GM21576 (cell line): ENCODE measurements around the gene NXN.
"Not testable (repeated sequence)": the region's sequence is repeated elsewhere in the genome, so short reads cannot be mapped to it uniquely, and the experiment has no call there.

Experiments used
- ATAC-seq: cut with Tn5 transposase; IDR thresholded peaks from one replicate; pipeline ENCODE4 v1.9.1; 2021; ENCODE audit warnings: mild to moderate bottlenecking, moderate library complexity; ENCODE audit not compliant: unreplicated experiment

NXN gene

GRCh38 chr17:838486-838885, 141.1 kb downstream of the NXN start:
- ATAC-seq = no peak

GRCh38 chr17:836151-836550, 143.4 kb downstream of the NXN start:
- no peak for ATAC-seq

DNA sequence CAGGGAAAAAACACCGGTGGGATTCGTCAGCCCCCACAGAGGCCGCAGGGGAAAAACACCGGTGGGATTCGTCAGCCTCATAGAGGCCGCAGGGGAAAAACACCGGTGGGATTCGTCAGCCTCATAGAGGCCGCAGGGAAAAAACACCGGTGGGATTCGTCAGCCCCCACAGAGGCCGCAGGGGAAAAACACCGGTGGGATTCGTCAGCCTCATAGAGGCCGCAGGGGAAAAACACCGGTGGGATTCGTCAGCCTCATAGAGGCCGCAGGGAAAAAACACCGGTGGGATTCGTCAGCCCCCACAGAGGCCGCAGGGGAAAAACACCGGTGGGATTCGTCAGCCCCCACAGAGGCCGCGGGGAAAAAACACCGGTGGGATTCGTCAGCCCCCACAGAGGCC, 143.9 kb downstream of the NXN start:
- ATAC-seq = not testable (repeated sequence)

- ATAC-seq = no peak
Measured at GRCh38 chr17:835263-835662, 144.3 kb downstream of the NXN start.

DNA sequence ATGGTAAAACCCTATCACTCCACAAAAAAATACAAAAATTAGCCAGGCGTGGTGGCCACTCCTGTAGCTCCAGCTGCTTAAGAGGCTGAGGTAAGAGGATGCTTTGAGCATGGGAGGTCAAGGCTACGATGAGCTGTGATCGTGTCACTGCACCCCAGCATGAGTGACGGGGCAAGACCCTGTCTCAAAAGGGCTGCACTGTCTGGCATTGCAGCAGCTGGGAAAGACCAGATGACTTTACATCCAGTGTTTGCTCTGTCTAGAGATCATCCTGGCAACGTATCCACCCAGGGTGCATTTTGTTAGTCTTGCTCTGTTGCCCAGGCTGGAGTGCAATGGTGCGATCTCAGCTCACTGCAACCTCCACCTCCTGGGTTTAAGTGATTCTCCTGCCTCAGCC, 145.4 kb downstream of the NXN start:
- no peak for ATAC-seq

DNA sequence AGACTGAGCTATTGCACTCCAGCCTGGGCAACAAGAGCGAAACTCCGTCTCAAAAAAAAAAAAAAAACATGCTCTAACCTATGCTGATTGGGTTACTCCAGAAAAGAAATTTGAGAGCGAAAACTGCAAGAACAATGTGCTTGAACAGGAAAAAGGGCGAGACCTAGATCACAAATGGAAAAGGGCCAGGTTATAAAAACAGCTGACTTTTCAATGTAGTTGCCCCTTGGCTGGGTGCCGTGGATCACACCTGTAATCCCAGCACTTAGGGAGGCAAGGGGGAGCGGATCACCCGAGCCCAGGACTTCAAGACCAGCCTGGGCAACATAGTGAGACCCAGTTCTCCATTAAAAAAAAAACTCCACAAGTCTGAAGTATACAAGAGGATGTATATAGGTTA, 148.6 kb downstream of the NXN start:
- ATAC-seq = no peak

- ATAC-seq = no peak
Measured at GRCh38 chr17:830381-830780, 149.2 kb downstream of the NXN start.

DNA sequence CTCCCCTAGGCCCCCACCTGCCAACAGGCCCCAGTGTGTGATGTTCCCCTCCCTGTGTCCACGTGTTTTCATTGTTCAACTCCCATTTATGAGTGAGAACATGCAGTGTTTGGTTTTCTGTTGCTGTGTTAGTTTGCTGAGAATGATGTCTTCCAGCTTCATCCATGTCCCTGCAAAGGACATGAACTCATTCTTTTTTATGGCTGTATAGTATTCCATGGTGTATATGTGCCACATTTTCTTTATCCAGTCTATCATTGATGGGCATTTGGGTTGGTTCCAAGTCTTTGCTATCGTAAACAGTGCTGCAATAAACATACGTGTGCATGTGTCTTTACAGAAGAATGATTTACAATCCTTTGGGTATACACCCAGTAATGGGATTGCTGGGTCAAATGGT, 150.0 kb downstream of the NXN start:
- not testable (repeated sequence) for ATAC-seq

- no peak for ATAC-seq
Measured at GRCh38 chr17:828761-829160, 150.8 kb downstream of the NXN start.

DNA sequence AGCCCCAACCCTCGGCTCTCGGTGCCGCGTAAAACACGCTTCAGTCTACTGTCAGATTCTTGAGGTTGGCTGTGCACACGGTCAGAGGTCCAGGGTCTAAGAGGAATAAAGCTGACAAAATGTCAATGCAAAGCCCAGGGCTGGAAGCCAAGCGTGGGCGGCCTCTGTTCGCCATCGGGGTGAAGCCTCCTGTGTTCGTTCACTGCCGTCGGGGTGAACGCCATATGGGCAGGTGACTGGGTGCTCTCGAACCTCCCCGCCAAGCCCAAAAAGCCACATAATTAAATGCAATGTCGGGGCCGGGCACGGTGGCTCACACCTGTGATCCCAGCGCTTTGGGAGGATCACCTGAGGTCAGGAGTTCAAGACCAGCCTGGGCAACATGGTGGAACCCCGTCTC, 152.8 kb downstream of the NXN start:
- ATAC-seq = no peak

- ATAC-seq = no peak
Measured at GRCh38 chr17:825216-825615, 154.4 kb downstream of the NXN start.

DNA sequence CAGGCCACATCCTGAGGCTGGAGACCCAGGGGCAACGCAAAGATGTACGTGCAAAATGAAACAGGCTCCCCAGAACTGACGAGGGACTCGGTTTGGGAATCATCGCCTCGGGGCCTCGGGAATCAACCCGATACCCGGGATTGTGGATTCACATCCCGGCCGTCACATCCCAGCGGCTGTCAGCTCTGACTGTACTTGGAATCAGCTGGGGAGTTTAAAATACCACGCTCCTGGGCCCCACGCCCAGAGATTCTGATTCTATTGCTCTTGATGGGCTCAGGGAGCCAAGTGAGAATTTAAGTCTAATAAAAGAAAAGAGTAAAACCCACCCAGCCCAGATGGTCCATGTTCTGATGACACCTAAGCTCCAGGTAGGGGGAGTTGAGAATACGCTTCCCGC, 155.2 kb downstream of the NXN start:
- no peak for ATAC-seq

GRCh38 chr17:823501-823902, 156.1 kb downstream of the NXN start:
- ATAC-seq = no peak

DNA sequence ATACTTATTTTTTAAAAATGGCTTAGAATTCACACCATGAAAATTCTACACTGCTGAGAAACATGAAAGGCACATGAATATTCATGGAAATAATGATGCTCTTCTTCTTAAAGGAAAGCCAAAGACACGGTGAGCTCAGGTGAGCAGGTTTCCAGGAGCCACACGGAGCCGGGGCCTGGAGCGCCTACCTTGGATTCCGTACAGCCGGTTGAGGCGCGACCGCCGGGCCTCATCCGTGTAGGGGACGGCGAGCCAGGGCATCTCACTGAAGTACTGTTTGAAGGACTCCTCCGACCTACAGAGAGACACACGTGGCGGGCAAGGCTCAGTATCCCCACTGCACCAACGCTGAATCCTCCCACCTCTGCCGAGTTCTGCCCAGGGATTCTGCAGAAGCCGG, 160.3 kb downstream of the NXN start:
- ATAC-seq = no peak

- ATAC-seq = no peak
Measured at GRCh38 chr17:814371-814770, 165.2 kb downstream of the NXN start.

- ATAC-seq = no peak
Measured at GRCh38 chr17:812638-813204, 166.9 kb downstream of the NXN start.

DNA sequence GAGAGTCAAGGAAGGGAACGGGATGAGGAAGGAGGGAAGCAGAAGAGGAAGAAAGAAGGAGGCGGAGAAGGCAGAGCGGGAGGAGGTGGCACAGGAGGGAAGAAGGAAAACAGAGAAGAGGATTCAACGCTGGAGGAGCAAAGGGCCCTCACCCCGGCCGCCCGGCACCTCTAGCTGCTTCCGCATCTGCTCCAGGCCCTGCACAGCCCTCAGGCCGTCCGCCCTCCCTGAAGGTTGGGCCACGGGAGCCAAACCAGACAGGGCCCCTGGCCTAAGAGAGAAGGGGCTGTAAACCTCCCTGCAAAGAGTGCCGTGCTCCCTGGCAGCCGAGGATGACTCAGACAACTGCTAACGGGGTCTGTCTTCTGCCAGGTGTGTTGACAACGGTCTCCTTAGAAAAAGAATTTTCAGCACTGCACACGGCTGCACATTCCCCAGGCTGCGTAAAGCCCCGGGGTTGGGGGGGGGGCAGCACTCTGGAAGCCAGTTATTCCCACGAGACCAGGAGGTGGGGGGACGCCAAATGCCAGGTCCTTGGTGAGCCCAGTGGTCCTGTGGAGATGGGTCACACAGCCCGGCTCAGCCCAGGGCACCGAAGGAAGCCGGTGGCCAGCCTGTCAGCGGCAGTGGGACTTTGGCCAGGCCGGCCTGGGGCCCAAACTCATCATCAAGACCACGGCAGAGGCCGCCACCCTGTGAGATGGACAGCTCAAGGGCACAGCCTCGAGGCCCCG, 168.4 kb downstream of the NXN start:
- no peak for ATAC-seq

- no peak for ATAC-seq
Measured at GRCh38 chr17:807523-808294, 171.9 kb downstream of the NXN start.

GRCh38 chr17:806781-807522, 172.6 kb downstream of the NXN start:
- ATAC-seq = no peak

- no peak for ATAC-seq
Measured at GRCh38 chr17:806346-806745, 173.2 kb downstream of the NXN start.

DNA sequence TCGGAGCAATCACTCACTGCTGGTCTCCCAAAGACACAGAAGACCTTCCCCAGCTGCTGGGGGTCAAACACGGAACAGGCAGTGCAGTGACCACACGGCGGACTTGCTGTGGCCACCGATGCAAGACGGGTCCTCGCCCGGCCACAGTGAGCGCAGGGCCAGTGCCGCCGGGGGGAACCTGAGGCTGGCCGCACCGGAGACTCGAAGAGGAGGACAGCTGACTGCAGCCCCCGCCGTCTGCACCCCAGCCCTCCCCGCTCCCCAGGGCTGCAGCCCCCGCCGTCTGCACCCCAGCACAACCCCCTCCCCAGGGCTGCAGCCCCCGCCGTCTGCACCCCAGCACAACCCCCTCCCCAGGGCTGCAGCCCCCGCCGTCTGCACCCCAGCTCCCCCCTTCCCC, 173.7 kb downstream of the NXN start:
- ATAC-seq = not testable (repeated sequence)
